Brain microvascular endothelial cell (primary cell): ENCODE results near the gene HHATL.

Experiments used
- DNase-seq: peaks from one replicate; pipeline ENCODE4 v3.0.0-alpha.2; 2020
- H3K27ac ChIP-seq: fragments of 250-450 bp; sonication (Bioruptor Pico); 2 replicates; pipeline ENCODE4 v1.5.1; 2020; ENCODE audit warnings: mild to moderate bottlenecking, moderate library complexity
- H3K27me3 ChIP-seq: fragments of 250-450 bp; sonication (Bioruptor Pico); replicated peaks from 2 replicates; pipeline ENCODE4 v1.5.1; 2020; ENCODE audit warnings: mild to moderate bottlenecking
- H3K36me3 ChIP-seq: fragments of 250-450 bp; sonication (Bioruptor Pico); replicated peaks from 2 replicates; pipeline ENCODE4 v1.5.1; 2020; ENCODE audit warnings: mild to moderate bottlenecking
- H3K4me3 ChIP-seq: 2 replicates; pipeline ENCODE4 v1.5.1; 2011; ENCODE audit warnings: low read depth, mild to moderate bottlenecking, control low read depth, low read length, moderate library complexity
- CTCF ChIP-seq: IDR thresholded peaks from 2 replicates; pipeline ENCODE4 v1.5.1; 2011; ENCODE audit warnings: low read depth, mild to moderate bottlenecking, moderate library complexity, low read length, control low read depth, inconsistent platforms; ENCODE audit errors: missing control alignments
- in situ Hi-C: cut with HindIII; loops from 2 replicates; pipeline ENCODE4 v1.10.0; 2017; ENCODE audit warnings: low sequenced_read_pairs, low pct_ligation_motif_present

Gene HHATL

GRCh38 chr3:42660898-42661297 is 41.7 kb downstream of the HHATL start:
- in situ Hi-C loops = no loop called here
- peaks cover 24% of the 10 kb centered on the region for H3K36me3 ChIP-seq
- no peak for DNase-seq

GRCh38 chr3:42660131-42660715 is 42.4 kb downstream of the HHATL start:
- no peak for DNase-seq
- no peaks in the 10 kb centered on the region for H3K27me3 ChIP-seq
- peaks cover 24% of the 10 kb centered on the region for H3K36me3 ChIP-seq
- no peak overlapping the region for H3K4me3 ChIP-seq
- in situ Hi-C loops = no loop called here
- H3K27ac ChIP-seq = no peak overlapping the region
- no peak for TF ChIP-seq CTCF

More at GRCh38 chr3:42660898-42661297, 41.7 kb downstream of the HHATL start:
- no peak overlapping the region for H3K27ac ChIP-seq
- no peaks in the 10 kb centered on the region for H3K27me3 ChIP-seq
- H3K4me3 ChIP-seq = no peak overlapping the region
- TF ChIP-seq CTCF = no peak

GRCh38 chr3:42659451-42660130 is 43.0 kb downstream of the HHATL start:
- no peak for DNase-seq
- Histone ChIP-seq H3K36me3 (peaks cover 24% of the 10 kb centered on the region), H3K4me3 (no peak overlapping the region), H3K27me3 (no peaks in the 10 kb centered on the region), H3K27ac (no peak overlapping the region)
- no peak for TF ChIP-seq CTCF
- in situ Hi-C loops = no loop called here

GRCh38 chr3:42658771-42659390 is 43.7 kb downstream of the HHATL start:
- TF ChIP-seq CTCF = no peak
- in situ Hi-C loops = no loop called here
- no peak overlapping the region for H3K27ac ChIP-seq
- no peak for DNase-seq
- no peaks in the 10 kb centered on the region for H3K27me3 ChIP-seq
- peaks cover 24% of the 10 kb centered on the region for H3K36me3 ChIP-seq
- H3K4me3 ChIP-seq = no peak overlapping the region

GRCh38 chr3:42658091-42658770 is 44.4 kb downstream of the HHATL start:
- no peak overlapping the region for H3K4me3 ChIP-seq
- in situ Hi-C loops = no loop called here

More at GRCh38 chr3:42658091-42658770, 44.4 kb downstream of the HHATL start:
- DNase-seq = no peak
- no peak overlapping the region for H3K27ac ChIP-seq
- no peaks in the 10 kb centered on the region for H3K27me3 ChIP-seq
- peaks cover 24% of the 10 kb centered on the region for H3K36me3 ChIP-seq
- TF ChIP-seq CTCF = no peak
